ENCODE data around the gene TUBB1.

TUBB1 gene

GRCh38 chr20:59055302-59055701, 36.1 kb downstream of the TUBB1 start:
- ChIA-PET CTCF (interaction anchor here (1.2 to 1.4 kb wide), 3 partner anchors 12 to 185 kb away, joined by 4 to 11 read pairs (median 4); partner anchors contain the start of gene PRELID3B), POLR2A (no interaction called here)
- H3K4me3 ChIP-seq (ENCODE audit: low read depth, low read length), result no peak overlapping the region
- TF ChIP-seq, protein P1, sequence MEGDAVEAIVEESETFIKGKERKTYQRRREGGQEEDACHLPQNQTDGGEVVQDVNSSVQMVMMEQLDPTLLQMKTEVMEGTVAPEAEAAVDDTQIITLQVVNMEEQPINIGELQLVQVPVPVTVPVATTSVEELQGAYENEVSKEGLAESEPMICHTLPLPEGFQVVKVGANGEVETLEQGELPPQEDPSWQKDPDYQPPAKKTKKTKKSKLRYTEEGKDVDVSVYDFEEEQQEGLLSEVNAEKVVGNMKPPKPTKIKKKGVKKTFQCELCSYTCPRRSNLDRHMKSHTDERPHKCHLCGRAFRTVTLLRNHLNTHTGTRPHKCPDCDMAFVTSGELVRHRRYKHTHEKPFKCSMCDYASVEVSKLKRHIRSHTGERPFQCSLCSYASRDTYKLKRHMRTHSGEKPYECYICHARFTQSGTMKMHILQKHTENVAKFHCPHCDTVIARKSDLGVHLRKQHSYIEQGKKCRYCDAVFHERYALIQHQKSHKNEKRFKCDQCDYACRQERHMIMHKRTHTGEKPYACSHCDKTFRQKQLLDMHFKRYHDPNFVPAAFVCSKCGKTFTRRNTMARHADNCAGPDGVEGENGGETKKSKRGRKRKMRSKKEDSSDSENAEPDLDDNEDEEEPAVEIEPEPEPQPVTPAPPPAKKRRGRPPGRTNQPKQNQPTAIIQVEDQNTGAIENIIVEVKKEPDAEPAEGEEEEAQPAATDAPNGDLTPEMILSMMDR (IDR thresholded peaks at IDR 0.05; ENCODE audit: insufficient read depth, low read length, missing control alignments), result peak; percentile 23
- no peak for DNase-seq (ENCODE audit: low read depth, low spot score)

DNA sequence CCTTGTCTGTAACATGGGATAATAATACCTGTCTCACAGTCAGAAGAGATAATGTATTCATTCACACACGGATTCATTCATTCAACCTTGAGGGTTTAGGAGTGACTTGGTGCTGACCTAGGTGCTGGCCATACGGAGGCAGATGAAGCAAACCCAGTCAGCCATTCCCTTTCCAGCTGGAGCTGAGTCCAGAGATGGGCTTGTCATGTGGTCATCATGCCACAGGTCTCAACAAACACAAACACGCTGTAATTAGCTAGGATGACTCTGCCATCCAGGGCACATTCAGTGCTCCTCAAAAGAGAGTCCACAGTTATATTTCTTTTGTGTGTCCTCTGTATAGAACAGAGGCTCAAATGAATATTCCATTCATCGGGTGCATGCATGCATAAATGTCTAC, 42.9 kb downstream of the TUBB1 start:
- TF ChIP-seq, protein P1 (IDR thresholded peaks at IDR 0.05; ENCODE audit: insufficient read depth, low read length, missing control alignments), result no peak
- no peak overlapping the region for H3K4me3 ChIP-seq (ENCODE audit: low read depth, low read length)
- POLR2A ChIA-PET, result no interaction called here
- no peak for DNase-seq (ENCODE audit: low read depth, low spot score)
- CTCF ChIA-PET, result no interaction called here

GRCh38 chr20:59063358-59064213, 44.4 kb downstream of the TUBB1 start:
- ChIA-PET POLR2A (no interaction called here), CTCF (interaction anchor here (1.0 to 3.0 kb wide), 3 partner anchors 20 to 159 kb away, joined by 3 to 9 read pairs (median 4); partner anchors contain the start of gene PRELID3B)
- no peak for DNase-seq (ENCODE audit: low read depth, low spot score)
- no peak overlapping the region for H3K4me3 ChIP-seq (ENCODE audit: low read depth, low read length)
- TF ChIP-seq, protein P1 (IDR thresholded peaks at IDR 0.05; ENCODE audit: insufficient read depth, low read length, missing control alignments), result no peak

- no peak overlapping the region for H3K4me3 ChIP-seq (ENCODE audit: low read depth, low read length)
- CTCF ChIA-PET, result interaction anchor here (1.0 to 3.0 kb wide), 4 partner anchors 13 to 158 kb away, joined by 3 to 9 read pairs (median 4); partner anchors contain the start of gene PRELID3B
- DNase-seq (ENCODE audit: low read depth, low spot score), result no peak
- POLR2A ChIA-PET, result no interaction called here
- TF ChIP-seq, protein P1 (IDR thresholded peaks at IDR 0.05; ENCODE audit: insufficient read depth, low read length, missing control alignments), result no peak
Measured at GRCh38 chr20:59064214-59064722, 45.0 kb downstream of the TUBB1 start.

DNA sequence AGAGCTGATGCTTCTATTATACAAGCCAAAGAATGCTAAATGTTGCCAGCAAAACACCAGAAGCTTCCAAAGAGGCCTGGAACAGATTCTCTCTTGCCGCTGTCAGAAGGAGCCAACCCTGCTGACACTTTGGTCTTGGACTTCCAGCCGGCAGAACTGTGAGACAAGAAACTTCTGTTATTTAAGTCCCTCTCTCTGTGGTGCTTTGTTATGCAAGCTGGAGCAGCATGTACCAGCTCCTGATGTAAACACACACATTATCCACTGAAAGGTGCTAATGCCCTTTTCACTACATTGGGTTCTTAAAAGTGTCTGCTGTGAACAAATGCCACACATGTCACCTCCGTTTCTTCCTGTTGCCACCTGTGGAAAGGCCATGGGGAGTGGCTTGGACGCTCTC, 49.3 kb downstream of the TUBB1 start:
- DNase-seq (ENCODE audit: low read depth, low spot score), result no peak
- TF ChIP-seq, protein P1 (IDR thresholded peaks at IDR 0.05; ENCODE audit: insufficient read depth, low read length, missing control alignments), result no peak
- no peak overlapping the region for H3K4me3 ChIP-seq (ENCODE audit: low read depth, low read length)
- ChIA-PET CTCF (no interaction called here), POLR2A (no interaction called here)

DNA sequence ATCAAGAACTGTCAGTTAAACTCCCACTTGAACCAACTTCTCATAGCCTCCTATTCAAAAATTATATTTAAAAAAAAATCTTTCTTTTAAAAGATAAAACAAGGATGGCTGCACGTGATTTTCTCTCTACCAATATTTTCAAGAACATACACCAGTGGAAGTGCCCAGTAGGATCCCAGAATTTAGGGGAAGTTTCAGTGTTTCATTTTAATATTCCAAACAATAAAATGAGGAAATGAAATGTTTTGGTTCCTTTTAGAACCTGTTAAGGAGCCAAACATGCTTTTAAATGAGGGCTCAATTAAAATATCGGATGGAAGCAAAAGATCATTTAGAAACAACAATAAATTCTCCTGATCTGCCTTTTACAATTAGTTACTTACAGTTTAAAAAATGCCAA, 49.8 kb downstream of the TUBB1 start:
- POLR2A ChIA-PET, result no interaction called here
- TF ChIP-seq, protein P1 (IDR thresholded peaks at IDR 0.05; ENCODE audit: insufficient read depth, low read length, missing control alignments), result no peak
- DNase-seq (ENCODE audit: low read depth, low spot score), result no peak

More for the DNA sequence above, 49.8 kb downstream of the TUBB1 start:
- H3K4me3 ChIP-seq (ENCODE audit: low read depth, low read length), result no peak overlapping the region
- CTCF ChIA-PET, result no interaction called here

Data from AG04449 (cell line).